GM18867 (cell line): ENCODE results near the gene SF3B5.
"Not testable (repeated sequence)": the region's sequence is repeated elsewhere in the genome, so short reads cannot be mapped to it uniquely, and the experiment has no call there.

ENCODE experiments used
- ATAC-seq: cut with Tn5 transposase; IDR thresholded peaks from one replicate; pipeline ENCODE4 v1.9.1; 2021; ENCODE audit warnings: mild to moderate bottlenecking, moderate library complexity; ENCODE audit not compliant: unreplicated experiment

The SF3B5 gene

DNA sequence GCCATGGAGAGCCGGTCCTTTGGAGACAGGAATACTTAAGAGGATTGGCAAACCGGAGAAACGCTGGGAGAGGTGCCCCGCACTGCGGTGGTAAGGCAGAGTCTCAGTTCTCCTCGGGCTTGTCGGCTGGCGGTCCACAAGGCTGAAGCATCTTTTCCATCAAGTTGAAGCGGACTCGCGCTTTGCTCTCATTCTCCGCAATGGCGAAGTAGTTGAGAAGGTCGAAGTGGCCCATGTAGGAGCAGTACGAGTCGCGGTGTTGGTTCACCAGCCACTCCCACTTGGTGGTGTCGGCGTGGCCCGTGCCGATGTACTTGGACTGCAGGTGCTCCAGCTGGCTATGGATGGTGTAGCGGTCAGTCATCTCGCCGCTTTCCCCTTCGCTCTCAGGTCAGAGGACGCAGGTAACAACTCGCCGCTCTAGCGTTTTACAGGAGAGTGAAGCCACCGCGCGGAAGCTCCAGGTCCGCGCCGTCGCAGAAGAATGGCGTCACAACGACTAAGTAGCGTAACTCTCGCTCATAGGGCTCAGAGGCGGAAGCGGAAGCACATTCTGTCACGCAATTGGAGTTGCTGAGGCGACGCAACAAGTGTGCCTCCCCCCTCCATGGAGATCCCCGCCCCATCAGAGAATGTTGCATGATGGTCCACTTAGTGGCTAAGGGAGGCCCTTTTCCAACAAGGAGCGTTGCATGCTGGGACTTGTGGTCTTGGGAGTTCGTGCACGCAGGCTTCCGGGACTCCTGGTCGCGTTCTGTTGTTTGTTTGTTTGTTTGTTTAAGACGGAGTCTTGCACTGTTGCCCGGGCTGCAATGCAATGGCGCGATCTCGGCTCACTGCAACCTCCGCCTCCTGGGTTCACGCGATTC, at the start of gene SF3B5:
Gene SF3B5 (minus strand): TSS at position 440 of the 869 bp plus-strand sequence. CDS start 76 bp downstream, at position 364.
- peak; percentile 97 for ATAC-seq

DNA sequence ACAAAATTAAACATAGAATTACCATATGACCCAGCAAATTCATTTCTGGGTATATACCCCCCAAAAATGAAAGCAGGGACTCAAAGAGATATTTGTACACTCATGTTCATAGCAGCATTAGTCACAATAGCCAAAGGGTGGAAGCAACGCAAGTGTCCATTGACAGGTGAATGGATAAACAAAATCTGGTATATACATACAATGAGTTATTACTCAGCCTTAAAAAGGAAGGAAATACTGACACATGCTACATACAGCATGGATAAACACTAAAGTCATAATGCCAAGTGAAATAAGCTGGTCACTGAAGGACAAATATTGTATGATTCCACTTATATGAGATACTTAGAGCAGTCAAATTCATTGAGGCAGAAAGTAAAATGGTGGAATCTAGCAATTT, 49.6 kb upstream of the SF3B5 start:
- ATAC-seq, result no peak

DNA sequence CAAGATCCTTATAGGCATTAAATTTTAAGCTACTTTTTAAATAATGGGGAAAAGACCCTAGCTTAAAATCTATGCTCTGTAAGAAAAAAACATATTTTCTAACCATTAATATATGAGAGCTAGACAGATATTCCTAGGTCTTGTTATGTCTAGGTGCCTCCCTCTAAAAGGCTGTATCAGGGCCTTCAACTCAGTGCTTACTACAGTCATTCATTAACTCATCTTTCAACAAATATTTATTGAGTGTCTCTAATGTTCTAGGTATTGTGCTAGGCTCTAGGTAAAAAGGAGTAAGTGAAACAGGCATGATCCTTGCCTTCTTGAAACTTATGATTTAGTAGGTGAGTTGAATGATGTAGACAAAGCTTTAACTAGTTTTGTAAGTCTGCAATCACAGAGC, 48.5 kb upstream of the SF3B5 start:
- no peak for ATAC-seq

DNA sequence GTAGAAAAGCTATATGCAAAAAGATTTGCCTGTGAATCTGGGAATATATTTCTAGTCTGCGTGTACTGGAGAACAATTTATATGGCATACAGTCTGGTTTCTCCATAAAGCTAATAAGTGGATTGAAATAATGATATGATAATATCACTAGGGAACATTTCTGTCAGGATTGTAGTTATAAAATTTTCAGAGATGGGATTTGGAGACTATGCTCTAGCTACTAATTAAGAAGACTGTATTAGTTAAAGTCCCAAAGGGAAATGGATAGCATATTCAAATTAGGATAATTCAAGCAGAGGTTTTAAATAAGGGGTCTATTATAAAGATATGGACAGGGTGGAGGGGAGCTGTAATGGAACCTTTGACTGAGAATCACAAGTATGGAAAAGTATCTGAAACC, 47.7 kb upstream of the SF3B5 start:
- no peak for ATAC-seq

DNA sequence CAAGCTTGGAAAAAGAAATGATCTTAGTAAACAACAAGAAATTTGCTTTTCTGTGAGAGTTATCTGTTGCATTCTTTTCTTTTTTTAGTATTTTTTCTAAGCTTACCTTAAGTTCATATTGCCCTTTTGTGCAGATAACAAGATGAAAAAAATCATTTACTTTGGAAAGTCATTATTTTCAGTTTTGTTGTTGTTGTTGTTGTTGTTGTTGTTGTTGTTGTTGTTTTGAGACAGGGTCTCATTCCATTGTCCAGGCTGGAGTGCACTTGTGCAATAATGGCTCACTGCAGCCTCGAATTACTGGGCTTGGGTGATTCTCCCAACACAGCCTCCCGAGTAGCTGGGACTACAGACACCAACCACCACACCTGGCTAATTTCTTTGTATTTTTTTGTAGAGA, 46.1 kb upstream of the SF3B5 start:
- ATAC-seq, result no peak

DNA sequence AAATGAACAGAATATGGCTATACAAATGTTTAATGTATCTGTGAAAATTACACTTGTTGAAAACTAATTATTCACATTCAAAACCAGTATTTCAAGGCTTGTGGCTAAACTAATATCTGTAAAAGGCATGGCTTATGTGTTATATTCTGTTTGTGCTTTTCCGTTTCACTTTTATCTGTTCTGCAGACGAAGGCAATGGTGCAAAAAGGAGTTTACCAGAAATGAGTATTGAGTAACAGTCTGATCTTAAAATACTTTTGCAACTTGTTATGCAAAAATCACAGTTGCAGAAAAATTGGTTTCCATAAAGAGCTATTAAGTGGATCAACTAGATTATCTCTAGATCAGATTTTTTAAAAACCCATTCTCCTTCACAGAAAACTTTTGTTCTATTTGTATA, 45.5 kb upstream of the SF3B5 start:
- peak; percentile 95 for ATAC-seq

DNA sequence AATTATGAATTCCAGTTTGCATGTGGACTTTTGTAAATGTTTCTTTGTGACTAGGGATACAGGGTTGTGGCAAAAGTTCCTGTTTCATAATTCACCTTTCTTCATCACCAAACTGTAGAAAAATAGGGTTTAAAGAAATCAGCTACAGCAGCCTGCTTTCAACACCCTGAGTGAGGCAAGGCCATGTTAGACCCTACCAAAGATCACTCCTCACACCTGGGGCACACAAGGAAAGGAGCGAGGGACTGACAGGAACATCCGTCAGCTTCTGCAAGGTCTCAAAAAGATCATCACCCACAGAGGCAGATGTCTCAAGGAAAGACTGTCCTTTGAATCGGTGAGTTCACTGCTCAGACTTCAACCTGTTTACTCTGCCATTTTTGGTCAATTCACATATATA, 44.4 kb upstream of the SF3B5 start:
- no peak for ATAC-seq

DNA sequence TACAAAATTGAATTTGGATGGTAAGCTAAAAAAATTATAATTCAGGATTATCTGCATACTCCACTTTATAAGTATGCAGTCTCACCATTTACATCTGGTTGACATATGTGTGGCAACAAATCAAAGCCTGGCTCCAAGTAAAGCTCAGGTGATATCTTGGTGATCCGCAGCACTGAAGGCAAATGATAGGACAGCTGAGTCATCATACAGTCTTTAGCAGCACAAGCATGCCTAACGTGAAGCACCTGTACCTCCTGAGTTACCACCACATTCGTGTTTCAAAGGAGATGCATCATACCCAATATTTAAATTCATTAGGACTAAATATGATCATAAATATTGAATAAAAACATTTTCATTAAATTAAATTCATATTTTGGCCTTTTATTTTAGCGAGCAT, 43.2 kb upstream of the SF3B5 start:
- no peak for ATAC-seq

DNA sequence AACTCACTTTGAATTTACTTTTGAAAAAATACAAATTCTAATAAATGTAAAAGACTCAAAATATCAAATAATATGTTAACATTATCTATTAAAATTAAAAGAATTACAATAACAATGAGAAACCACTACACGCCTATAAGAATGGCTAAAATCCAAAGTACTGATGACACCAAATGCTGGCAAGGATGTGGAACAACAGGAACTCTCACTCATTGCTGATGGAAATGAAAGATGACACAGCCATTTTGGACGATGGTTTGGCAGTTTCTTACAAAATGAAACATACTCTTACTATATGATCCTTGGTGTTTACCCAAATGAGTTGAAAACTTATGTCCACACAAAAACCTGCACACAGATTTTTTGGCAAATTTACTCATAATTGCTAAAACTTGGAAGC, 39.4 kb upstream of the SF3B5 start:
- ATAC-seq, result no peak

DNA sequence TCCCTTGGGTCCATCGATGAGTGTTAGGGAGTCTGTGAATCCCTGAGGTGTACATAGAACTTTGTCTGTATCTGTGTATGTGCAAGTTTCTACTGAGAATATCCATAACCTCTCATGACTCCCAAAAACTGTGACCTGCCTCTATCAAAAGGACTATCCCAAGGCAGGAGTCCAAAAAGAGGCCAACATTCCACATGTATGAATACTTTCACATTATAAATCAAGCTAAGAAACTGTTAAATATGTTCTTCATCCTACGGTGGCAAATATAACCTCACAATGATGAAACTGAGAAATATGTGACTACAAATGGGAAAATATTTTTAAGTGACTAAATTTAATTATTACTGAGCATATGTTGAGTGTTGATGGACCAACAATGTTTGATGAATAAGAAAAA, 38.8 kb upstream of the SF3B5 start:
- no peak for ATAC-seq

DNA sequence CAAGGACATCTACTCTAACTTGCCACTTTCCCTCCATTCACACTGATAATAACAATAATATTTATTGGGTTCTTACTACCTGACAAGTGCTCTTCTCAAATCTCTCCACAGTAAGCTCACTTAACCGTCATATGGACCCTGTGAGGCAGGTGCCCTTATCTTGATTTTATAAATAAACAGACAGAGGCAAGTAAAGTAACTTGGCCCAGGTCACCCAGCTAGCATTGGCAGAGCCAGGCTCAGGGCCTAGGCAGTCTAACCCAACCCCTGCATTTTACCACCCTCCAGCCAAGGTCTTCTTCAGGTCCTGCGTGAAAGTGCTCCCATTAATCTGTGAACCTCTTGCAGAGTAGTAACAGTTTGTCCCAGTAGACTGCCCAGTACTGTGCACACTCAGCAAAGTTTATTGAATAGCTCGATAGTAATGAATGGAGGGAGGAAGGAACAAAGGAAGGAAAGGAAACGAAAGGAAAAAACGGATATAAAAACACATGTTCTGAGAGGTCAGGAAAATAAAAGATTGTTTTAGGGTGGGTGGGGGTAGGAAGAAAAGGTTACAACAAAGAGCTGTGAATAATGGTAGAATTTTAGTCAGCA, 38.0 kb upstream of the SF3B5 start:
- no peak for ATAC-seq

DNA sequence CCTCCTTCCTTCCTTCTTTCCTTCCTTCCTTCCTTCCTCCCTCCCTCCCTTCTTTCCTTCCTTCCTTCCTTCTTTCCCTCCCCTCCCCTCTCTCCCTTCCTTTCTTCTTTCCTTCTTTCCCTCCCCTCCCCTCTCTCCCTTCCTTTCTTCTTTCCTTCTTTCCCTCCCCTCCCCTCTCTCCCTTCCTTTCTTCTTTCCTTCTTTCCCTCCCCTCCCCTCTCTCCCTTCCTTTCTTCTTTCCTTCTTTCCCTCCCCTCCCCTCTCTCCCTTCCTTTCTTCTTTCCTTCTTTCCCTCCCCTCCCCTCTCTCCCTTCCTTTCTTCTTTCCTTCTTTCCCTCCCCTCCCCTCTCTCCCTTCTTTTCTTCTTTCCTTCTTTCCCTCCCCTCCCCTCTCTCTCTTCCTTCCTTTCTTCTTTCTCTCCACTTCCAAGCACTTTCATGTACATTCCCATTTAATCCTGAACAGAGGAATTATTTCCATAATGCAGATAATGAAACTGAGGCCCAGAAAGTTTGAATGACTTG, 36.9 kb upstream of the SF3B5 start:
- ATAC-seq, result not testable (repeated sequence)

DNA sequence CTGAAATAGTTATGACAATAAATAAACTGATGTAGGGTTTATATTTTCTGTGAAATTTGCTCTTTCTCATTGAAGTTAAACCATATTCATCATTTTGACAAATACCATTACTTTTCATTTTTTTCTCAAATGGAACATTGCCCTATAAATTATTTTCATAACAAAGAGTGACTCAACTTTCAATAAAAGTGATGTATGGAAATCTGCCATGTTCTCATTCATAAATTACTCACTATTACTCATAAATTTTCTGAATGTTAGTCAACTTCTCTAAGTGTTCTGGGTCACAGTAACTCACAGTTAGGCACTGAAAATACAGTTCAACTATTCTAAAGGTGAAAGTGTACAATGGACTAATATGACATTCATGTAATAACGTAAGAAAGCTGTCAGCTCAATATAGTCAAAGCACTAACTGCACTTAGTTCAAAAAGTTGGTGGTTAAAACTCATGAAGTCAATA, 35.9 kb upstream of the SF3B5 start:
- peak; percentile 57 for ATAC-seq

DNA sequence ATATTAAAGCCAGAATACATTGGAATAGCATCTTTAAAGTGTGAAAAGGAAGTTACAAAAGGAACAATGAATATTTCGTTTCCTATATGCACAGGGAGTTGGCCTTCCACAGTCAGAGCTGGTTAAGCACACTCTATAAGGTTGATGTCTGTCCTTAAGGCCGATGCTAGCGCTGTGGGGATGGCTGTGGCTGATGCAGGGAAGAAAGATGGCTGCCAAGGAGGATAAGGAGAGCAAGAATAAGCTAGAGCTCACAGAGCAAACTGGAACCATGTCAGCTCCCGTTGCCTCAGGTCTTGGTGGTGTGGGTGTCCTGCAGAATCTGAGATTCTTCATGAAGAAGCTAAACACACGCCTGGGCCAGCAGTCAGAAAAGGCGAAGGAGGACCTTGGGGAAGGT, 34.1 kb upstream of the SF3B5 start:
- no peak for ATAC-seq

DNA sequence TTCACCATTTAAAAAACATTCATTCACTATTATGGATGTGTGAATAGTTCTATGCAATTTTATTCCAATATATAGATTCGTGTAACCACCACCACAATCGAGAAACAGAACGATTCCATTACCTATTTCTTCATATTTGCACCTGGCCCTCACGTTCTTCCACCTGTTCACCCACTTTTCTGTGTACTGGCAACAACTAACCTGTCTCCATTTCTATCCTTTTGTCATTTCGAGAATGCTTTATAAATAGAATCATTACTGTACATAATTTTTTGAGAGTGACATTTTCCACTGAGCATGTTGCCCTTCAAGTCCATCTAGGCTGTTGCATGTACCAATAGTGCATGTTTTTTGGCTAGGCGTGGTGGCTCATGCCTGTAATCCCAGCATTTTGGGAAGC, 31.7 kb upstream of the SF3B5 start:
- no peak for ATAC-seq

DNA sequence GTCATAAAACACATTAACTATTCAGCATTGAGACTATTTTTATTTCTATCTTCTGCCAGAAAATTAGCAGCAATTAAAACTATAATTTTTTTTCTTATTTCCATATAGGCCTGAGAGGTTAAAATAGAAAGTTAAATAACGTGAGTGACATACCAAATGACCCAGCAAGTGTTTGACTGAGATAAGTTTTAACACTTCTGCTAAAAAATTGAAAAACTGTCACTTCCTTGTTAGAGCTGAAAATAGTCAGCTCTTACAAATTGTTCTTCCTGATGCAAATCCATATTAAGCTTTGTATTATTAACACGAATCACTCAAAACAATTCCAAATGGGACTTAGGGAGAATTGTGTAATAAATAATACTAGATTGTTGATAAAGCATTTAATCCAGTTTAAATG, 28.5 kb upstream of the SF3B5 start:
- ATAC-seq, result no peak

DNA sequence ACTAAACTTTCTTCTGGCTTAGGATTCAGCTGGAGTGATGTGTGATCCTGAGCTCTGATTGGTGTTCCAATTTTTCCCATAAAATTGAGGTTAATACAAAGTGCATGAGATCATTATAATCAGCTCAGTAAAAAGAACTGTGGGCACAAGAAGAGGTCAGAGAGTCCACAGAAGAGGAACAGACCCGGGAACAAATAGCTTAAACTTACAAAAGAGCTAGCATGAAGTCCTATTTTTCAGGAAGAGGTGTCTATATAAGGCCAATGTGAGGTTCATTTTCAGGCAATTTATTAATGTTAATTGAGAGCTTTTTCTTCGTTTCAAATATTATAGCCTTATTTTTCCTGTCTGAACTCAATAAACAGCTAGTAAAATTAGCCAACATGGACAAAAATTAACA, 28.0 kb upstream of the SF3B5 start:
- no peak for ATAC-seq

DNA sequence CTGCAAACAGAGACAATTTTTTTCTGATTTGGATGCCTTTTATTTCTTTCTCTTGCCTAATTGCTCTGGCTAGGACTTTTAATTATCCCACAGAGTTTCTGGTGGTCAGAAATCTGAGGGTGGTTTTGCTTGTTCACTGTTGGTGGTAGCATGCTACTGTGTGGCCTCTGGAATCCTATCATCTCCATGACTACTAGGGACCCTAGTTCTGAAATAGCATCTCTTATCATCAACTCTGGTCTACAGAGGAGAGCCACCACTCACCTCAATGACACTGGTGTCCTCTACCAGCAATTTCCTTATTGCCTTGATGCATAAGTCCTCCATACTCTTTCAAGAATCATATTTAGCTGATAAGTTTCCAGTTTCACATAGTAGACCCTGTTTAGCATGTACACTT, 27.5 kb upstream of the SF3B5 start:
- no peak for ATAC-seq

DNA sequence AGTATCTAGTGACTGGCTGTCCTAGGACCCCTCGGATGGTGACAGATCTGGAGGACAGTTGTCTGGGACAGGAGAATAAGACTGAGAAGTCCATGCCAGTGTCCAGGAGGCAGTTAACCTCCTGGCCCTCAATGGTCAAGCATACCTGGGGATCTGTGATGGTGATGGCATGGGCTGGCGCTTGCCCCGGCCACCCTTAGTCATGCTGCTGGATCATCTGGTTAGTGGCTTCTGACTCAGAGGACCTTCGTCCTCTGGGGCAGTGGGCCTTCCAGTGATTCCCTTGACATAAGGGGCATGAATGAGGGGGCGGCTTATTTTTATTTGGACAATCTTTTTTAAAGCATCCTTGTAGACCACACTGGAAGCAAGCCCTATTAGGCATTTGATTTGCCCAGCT, 24.0 kb upstream of the SF3B5 start:
- no peak for ATAC-seq

DNA sequence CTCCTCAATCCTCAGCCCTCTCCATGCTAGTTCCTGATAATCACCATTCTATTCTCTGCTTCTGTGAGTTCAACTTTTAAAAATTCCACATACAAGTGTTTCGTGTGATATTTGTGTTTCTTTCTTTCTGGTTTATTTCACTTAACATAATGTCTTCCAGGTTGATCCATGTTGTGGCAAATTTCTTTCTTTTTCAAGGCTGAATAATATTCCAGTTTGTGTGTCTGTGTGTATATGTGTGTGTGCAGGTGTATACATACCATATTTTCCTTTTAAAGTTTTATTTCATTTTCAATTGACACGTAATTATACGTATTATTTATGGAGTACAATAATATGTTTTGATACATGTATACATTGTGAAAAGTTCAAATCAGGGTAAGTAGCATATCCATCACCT, 19.8 kb upstream of the SF3B5 start:
- no peak for ATAC-seq

DNA sequence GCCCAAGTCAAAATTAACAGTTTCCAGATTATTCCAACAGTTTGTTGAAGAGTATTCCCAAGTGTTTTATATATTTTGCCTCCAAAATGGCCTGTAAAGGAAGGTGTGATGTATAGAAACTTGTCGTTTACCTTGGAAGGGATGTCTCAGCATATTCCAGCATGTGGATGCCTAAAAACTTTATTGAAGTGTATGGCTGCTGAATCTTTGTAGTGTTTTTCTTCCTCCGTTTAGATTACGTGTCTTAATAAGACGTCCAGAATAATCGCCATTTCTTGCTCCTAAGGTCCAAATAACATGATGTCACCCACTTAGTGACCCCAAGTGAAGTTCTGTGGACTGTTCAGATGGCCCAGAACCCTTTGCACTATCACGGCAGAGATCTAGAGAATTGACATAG, 18.0 kb upstream of the SF3B5 start:
- ATAC-seq, result no peak

DNA sequence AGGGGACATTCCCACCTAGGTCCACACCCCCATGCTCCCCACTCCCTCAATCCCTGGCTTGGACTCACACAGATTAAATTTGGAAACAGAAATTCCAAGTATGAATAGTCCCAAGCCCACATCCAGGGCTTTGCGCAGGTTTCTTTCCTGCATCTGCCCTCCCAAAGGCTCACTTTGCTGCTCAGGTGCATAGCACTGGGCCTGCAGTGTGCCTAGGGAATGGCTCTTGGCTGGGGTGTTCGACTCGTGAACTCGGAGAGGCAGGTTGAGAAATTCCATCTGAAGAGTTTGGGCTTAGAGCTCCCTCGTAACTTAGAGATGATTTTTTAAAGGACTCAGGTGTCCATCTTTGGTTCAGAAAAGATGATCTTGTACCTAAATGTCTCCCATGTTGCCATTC, 14.8 kb upstream of the SF3B5 start:
- ATAC-seq, result no peak
